Stimulated activated naive B cell treated with anti-CD40 and anti-IgM and Interleukin-4, amounts not matched to agents 10 μg/mL and 1 μg/mL and 100 μg/mL, for 72 hours (primary cell): ENCODE measurements around the gene MTG2.
A peak's percentile ranks its signal among the peaks of the same experiment; 100 is the strongest.

Source experiments
- ATAC-seq, 2 donors: fragments of 150-1000 bp; cut with Tn5 transposase; replicated peaks; 2 replicates each; pipeline ENCODE4 v1.10.0; 2021; ENCODE audit warnings: moderate library complexity in 1 of 2
- DNase-seq: peaks from one replicate; pipeline ENCODE4 v3.0.0; 2021
- H3K27ac Mint-ChIP-seq: one replicate; pipeline ENCODE4 v1.8.0; 2022; ENCODE audit warnings: mild to moderate bottlenecking, mixed read lengths
- H3K27me3 Mint-ChIP-seq, 2 donors: one replicate each; pipeline ENCODE4 v1.8.0; 2022; ENCODE audit warnings: mixed read lengths in 2 of 2
- H3K36me3 Mint-ChIP-seq, 2 donors: one replicate each; pipeline ENCODE4 v1.8.0; 2022; ENCODE audit warnings: mixed read lengths in 2 of 2, mild to moderate bottlenecking in 1 of 2
- H3K4me1 Mint-ChIP-seq, 2 donors: one replicate each; pipeline ENCODE4 v1.8.0; 2022; ENCODE audit warnings: mixed read lengths in 2 of 2, mild to moderate bottlenecking in 1 of 2
- H3K4me3 Mint-ChIP-seq, 2 donors: one replicate each; pipeline ENCODE4 v1.8.0; 2022; ENCODE audit warnings: mild to moderate bottlenecking in 2 of 2, mixed read lengths in 2 of 2, moderate library complexity in 1 of 2
- H3K9me3 Mint-ChIP-seq, 2 donors: one replicate each; pipeline ENCODE4 v1.8.0; 2022; ENCODE audit warnings: mixed read lengths in 2 of 2, mild to moderate bottlenecking in 1 of 2

Gene MTG2

DNA sequence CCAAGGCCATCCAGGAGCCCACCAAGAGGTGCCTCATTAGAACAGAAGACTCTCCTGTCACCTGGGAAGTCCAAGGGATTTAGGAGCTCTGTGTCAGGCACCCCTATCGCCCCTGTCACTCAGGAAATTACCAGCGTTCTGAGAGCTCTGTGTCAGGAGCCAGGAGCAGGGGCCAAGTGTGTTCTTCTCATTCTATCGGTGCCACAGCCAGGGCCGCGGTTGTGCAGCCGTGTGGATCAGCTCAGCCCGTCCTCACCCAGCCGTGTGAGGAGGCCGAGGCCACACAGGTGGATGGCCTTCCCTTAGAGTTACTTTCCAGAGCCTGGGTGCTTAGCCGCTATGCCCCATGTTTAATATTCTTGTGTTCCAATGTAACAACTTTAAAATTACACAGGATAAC is 9.8 kb downstream of the MTG2 start:
- Mint-ChIP-seq H3K27me3 (no peaks in the 10 kb centered on the region), H3K27ac (no peak overlapping the region), H3K36me3 (peaks cover 20 to 35% of the 10 kb centered on the region in 2 donors), H3K9me3 (no peaks in the 10 kb centered on the region), H3K4me3 (no peak overlapping the region), H3K4me1 (peaks cover 2 to 4% of the 10 kb centered on the region in 2 donors)
- no peak for DNase-seq
- no peak for ATAC-seq

GRCh38 chr20:62193079-62194025 is 10.5 kb downstream of the MTG2 start:
- Mint-ChIP-seq H3K9me3 (no peaks in the 10 kb centered on the region), H3K4me1 (no peaks in the 10 kb centered on the region), H3K36me3 (peaks cover 24 to 39% of the 10 kb centered on the region in 2 donors), H3K27me3 (no peaks in the 10 kb centered on the region), H3K27ac (no peak overlapping the region), H3K4me3 (no peak overlapping the region)
- no peak for DNase-seq
- no peak for ATAC-seq

GRCh38 chr20:62195075-62195405 is 12.2 kb downstream of the MTG2 start:
- ATAC-seq (no peak), DNase-seq (no peak)
- H3K36me3 Mint-ChIP-seq, result peaks cover 35 to 49% of the 10 kb centered on the region in 2 donors
- no peaks in the 10 kb centered on the region for H3K9me3 Mint-ChIP-seq
- no peaks in the 10 kb centered on the region for H3K4me1 Mint-ChIP-seq
- no peak overlapping the region for H3K27ac Mint-ChIP-seq
- H3K27me3 Mint-ChIP-seq, result no peaks in the 10 kb centered on the region
- no peak overlapping the region for H3K4me3 Mint-ChIP-seq

DNA sequence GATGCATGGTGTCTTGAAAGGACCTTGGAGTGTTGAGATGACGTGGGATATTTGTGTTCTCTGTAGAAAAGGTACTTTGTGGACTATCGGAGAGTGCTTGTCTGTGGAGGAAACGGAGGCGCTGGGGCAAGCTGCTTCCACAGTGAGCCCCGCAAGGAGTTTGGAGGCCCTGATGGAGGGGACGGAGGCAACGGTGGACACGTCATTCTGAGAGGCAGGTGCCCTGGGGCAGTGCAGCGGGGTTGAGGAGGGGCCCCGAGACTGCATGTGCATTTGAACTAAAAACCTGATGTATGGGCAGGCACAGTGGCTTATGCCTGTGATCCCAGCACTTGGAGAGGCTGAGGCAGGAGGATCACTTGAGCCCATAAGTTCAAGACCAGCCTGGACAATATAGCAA is 12.9 kb downstream of the MTG2 start:
- H3K4me1 Mint-ChIP-seq, result peaks cover 3% of the 10 kb centered on the region in 2 donors
- no peak overlapping the region for H3K4me3 Mint-ChIP-seq
- peaks cover 35 to 49% of the 10 kb centered on the region in 2 donors for H3K36me3 Mint-ChIP-seq
- no peaks in the 10 kb centered on the region for H3K9me3 Mint-ChIP-seq
- ATAC-seq (no peak), DNase-seq (no peak)
- H3K27ac Mint-ChIP-seq, result no peak overlapping the region
- no peaks in the 10 kb centered on the region for H3K27me3 Mint-ChIP-seq

DNA sequence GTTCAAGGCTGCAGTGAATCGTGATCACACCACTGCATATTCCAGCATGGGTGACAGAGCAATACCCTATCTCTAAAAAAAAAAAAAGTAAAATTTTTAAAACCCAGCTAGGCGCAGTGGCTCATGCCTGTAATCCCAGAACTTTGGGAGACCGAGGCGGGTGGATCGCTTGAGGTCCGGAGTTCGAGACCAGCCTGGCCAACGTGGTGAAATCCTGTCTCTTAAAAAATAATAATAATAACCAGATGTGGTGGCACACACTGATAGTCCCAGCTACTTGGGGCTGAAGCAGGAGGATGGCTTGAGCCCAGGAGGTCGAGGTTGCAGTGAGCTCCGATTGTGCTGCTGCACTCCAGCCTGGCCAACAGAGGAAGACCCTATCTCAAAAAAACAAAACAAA is 13.5 kb downstream of the MTG2 start:
- Mint-ChIP-seq H3K9me3 (no peaks in the 10 kb centered on the region), H3K36me3 (peaks cover 38 to 48% of the 10 kb centered on the region in 2 donors), H3K27me3 (no peaks in the 10 kb centered on the region), H3K4me3 (no peak overlapping the region), H3K27ac (no peak overlapping the region), H3K4me1 (peaks cover 7 to 8% of the 10 kb centered on the region in 2 donors)
- DNase-seq (no peak), ATAC-seq (no peak)

DNA sequence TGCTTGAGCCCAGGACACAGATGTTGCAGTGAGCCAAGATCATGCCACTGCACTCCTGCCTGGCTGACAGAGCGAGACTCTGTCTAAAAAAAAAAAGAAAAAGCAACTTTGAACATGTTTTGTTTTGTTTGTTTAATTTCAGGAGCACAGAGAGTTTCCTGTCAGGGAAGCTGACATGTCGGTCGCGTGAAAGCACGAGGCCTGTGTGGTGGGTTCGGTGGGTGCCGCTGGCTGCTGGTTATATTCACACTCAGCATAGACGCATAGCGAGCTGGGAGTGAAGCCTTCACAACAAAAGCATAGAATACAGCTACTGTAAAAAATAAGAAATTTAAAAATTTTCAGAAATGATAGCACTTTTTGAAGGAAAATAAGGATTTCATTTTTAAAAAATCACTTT is 14.5 kb downstream of the MTG2 start:
- Mint-ChIP-seq H3K36me3 (peaks cover 46 to 56% of the 10 kb centered on the region in 2 donors), H3K27ac (no peak overlapping the region), H3K9me3 (no peaks in the 10 kb centered on the region), H3K4me3 (no peak overlapping the region), H3K4me1 (peaks cover 16 to 19% of the 10 kb centered on the region in 2 donors), H3K27me3 (no peaks in the 10 kb centered on the region)
- ATAC-seq, result no peak
- DNase-seq, result no peak

DNA sequence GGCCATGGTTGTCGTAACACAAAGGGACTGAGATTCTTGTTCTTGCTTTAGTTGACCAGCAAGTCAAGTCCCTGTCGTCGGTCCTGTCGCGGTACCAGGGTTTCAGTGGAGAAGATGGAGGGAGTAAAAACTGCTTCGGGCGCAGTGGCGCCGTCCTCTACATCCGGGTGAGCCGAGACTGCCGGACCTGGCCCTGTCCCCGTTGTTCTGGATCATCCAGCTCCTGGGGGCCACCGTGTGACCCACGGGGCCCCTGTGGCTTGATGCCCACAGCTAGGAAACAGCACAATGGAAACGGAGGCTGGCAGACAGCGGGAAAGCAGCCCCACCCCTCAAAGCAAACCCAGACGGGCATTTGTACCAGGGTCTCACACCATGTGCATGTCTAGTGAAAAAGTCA is 15.0 kb downstream of the MTG2 start:
- no peak overlapping the region for H3K4me3 Mint-ChIP-seq

DNA sequence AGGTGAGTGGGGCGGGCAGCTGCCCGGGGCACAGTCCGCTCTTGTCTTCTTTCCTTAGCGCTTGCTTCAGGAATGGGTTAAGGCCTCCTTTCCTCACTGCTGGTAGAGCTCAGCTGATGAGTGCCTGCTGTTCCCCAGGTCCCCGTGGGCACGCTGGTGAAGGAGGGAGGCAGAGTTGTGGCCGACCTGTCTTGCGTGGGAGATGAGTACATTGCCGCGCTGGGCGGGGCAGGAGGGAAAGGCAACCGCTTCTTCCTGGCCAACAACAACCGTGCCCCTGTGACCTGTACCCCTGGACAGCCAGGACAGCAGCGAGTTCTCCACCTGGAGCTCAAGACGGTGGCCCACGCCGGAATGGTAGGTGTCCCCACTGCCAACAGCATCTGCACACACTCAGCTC is 15.7 kb downstream of the MTG2 start:
- H3K36me3 Mint-ChIP-seq, result peaks cover 49 to 61% of the 10 kb centered on the region in 2 donors

More for the DNA sequence above, 15.0 kb downstream of the MTG2 start:
- Mint-ChIP-seq H3K27ac (no peak overlapping the region), H3K36me3 (peaks cover 49 to 60% of the 10 kb centered on the region in 2 donors), H3K4me1 (peaks cover 17 to 24% of the 10 kb centered on the region in 2 donors), H3K9me3 (no peaks in the 10 kb centered on the region), H3K27me3 (no peaks in the 10 kb centered on the region)
- no peak for ATAC-seq
- DNase-seq, result no peak

GRCh38 chr20:62198931-62199330 is 16.1 kb downstream of the MTG2 start:
- peaks cover 51 to 62% of the 10 kb centered on the region in 2 donors for H3K36me3 Mint-ChIP-seq
- peaks cover 22 to 34% of the 10 kb centered on the region in 2 donors for H3K4me1 Mint-ChIP-seq
- no peak for ATAC-seq
- H3K27me3 Mint-ChIP-seq, result no peaks in the 10 kb centered on the region
- DNase-seq, result no peak
- no peak overlapping the region for H3K27ac Mint-ChIP-seq
- H3K9me3 Mint-ChIP-seq, result no peaks in the 10 kb centered on the region
- H3K4me3 Mint-ChIP-seq, result no peak overlapping the region

More for the DNA sequence above, 15.7 kb downstream of the MTG2 start:
- no peaks in the 10 kb centered on the region for H3K9me3 Mint-ChIP-seq
- no peak overlapping the region for H3K27ac Mint-ChIP-seq
- H3K27me3 Mint-ChIP-seq, result no peaks in the 10 kb centered on the region
- ATAC-seq (no peak), DNase-seq (no peak)
- H3K4me3 Mint-ChIP-seq, result no peak overlapping the region
- peaks cover 20 to 31% of the 10 kb centered on the region in 2 donors for H3K4me1 Mint-ChIP-seq

DNA sequence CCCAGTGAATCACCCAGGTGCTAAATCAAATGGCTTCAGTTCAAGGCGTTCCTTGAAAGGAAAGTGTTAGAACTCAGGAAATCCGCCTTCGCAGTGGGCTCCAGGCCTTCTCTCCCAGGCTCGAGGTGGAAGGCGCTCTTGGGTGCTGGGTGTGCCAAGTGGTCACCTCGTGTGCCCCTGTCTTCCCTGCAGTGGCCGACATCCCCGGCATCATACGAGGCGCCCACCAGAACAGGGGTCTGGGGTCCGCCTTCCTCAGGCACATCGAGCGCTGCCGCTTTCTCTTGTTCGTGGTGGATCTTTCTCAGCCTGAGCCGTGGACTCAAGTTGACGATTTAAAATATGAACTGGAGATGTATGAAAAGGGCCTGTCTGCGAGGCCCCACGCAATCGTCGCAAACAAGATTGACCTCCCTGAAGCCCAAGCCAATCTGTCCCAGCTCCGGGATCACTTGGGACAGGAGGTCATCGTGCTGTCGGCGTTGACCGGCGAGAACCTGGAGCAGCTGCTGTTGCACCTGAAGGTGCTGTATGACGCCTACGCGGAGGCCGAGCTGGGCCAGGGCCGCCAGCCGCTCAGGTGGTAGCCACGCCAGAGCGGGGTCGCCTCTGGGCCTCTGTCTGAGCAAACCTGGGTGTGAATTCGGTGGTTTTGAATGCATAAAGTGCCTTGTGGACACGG is 17.8 kb downstream of the MTG2 start:
- ATAC-seq (no peak), DNase-seq (no peak)
- no peaks in the 10 kb centered on the region for H3K9me3 Mint-ChIP-seq
- H3K36me3 Mint-ChIP-seq, result peaks cover 47 to 65% of the 10 kb centered on the region in 2 donors
- H3K27me3 Mint-ChIP-seq, result no peaks in the 10 kb centered on the region
- no peak overlapping the region for H3K27ac Mint-ChIP-seq
- H3K4me1 Mint-ChIP-seq, result peaks cover 22 to 34% of the 10 kb centered on the region in 2 donors
- H3K4me3 Mint-ChIP-seq, result no peak overlapping the region

DNA sequence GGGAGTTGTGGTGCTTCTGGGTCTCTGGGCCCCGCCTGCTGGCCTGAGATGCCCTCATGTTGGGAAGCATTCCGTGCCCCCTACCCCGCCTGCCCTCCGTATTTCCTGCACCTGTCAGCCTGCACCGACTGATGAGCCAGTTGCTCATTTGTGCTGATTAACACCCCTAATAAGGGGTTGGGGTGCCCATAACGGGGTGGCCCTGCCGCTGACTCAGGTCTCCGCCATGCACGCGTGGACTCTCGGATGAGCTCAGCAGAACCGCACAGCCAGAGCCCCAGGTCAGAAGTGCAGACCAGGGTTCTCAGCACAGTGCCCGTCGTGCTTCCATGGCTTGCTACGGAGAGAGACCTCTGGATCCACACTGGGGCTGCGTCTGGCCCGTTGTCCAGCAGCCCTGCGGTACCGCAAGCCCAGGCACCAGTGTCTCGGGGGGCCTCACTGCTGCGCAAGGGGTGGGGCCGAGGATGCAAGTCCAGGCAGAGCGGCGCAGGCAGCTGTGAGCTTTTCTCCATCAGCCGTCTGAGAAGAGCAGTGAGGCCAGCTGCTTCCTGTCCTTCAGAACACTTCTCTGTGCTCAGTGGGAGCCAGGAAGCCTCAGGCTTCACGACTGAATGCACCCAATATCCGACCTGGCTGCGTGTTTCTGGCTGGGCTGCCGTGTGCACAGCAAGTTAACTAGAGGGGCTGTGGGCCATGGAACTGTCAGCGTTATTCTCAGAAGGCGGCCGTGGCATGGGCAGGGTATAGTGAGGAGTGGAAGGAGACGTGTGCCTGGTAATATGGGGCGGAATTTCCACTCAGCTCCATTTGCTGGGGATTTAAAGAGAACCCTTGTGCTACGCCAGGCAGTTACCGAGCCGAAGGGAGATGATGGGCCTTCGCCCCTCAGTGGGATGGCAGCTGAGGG is 18.6 kb downstream of the MTG2 start:
- no peaks in the 10 kb centered on the region for H3K9me3 Mint-ChIP-seq
- H3K4me1 Mint-ChIP-seq, result peaks cover 22 to 34% of the 10 kb centered on the region in 2 donors
- ATAC-seq (peak; percentile 86 to 88), DNase-seq (no peak)
- peak overlapping the region; percentile 52 for H3K27ac Mint-ChIP-seq
- H3K4me3 Mint-ChIP-seq, result peak overlapping the region; percentile 17 to 49
- no peaks in the 10 kb centered on the region for H3K27me3 Mint-ChIP-seq
- H3K36me3 Mint-ChIP-seq, result peaks cover 53 to 70% of the 10 kb centered on the region in 2 donors

DNA sequence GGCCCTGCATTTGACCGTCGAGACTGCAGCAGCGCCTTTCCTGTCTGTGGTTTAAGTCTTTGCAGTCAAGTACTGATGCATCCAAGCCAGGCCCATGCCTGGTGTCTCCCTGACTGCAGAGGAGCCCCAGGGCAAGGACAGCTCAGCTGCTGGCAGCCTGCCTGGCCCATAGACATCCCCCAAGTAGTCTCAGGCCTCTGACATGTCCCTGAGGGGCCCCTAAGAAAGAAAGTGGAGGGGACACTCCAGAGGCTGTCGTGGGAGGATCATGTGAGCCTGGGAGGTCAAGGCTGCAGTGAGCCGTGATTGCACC is 19.2 kb downstream of the MTG2 start:
- Mint-ChIP-seq H3K27me3 (no peaks in the 10 kb centered on the region), H3K4me3 (peak overlapping the region in 1 of 2 donors; percentile 26), H3K36me3 (peaks cover 54 to 71% of the 10 kb centered on the region in 2 donors), H3K9me3 (no peaks in the 10 kb centered on the region), H3K27ac (no peak overlapping the region), H3K4me1 (peaks cover 22 to 34% of the 10 kb centered on the region in 2 donors)
- DNase-seq (no peak), ATAC-seq (peak; percentile 25 to 46)

DNA sequence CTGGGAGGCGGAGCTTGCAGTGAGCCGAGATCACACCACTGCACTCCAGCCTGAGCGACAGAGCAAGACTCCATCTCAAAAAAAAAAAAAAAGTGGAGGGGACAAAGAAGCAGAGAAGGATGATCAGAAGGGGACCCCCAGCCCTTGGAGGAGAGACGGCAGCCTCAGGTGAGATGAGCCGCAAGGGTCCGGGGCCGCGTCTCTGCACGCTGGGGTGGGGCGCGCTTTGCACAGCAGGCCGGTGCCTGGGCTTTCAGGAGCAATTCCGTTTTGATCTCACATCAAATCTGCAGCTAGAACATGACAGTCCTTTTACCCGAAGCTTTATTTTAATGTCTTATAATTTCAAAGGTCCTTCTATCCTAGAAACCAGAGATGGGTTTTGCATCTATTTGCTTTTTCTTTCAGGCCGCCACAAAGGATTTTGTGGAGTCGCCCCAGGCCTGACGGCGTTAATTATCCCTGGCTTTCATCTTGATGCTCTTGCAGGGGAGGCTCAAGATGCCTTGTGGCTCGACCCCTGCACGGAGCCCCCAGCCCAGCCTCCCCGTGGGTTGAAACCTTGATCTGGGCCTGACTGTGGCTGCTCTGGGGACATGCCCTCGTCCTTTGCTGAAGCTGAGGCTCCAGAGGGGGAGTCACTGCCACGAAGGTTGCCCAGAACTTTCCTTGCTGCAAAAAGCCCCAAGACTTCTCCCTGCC is 20.0 kb downstream of the MTG2 start:
- DNase-seq (no peak), ATAC-seq (no peak)
- H3K36me3 Mint-ChIP-seq, result peaks cover 54 to 71% of the 10 kb centered on the region in 2 donors
- H3K9me3 Mint-ChIP-seq, result no peaks in the 10 kb centered on the region
- no peaks in the 10 kb centered on the region for H3K27me3 Mint-ChIP-seq
- H3K4me1 Mint-ChIP-seq, result peaks cover 22 to 34% of the 10 kb centered on the region in 2 donors
- no peak overlapping the region for H3K4me3 Mint-ChIP-seq
- no peak overlapping the region for H3K27ac Mint-ChIP-seq
